ENCODE data around the gene SFTPB. TPM values are rescaled to one million over a fixed set of nuclear protein-coding genes. Genes with fewer than 3 reads are reported as not detected.
"Not testable (repeated sequence)": the region's sequence is repeated elsewhere in the genome, so short reads cannot be mapped to it uniquely, and the experiment has no call there.

The SFTPB gene
- total and polyA plus RNA-seq, 11 donors: 0.23 to 0.83 TPM; not detected in 9

GRCh38 chr2:85673716-85674375 is 5.8 kb upstream of the SFTPB start:
- Histone ChIP-seq H3K4me3 (no peak overlapping the region), H3K27me3 (no peaks in the 10 kb centered on the region), H3K36me3 (no peaks in the 10 kb centered on the region), H3K4me1 (peaks cover 0 to 40% (median 6%) of the 10 kb centered on the region in 12 donors), H3K27ac (no peak overlapping the region), H3K9me3 (no peaks in the 10 kb centered on the region)
- WGBS, 4 donors: 87 to 92% (median 88%) methylated on average over 11 of the region's 11 CpGs
- no peak for ATAC-seq
- TF ChIP-seq CTCF (IDR thresholded peaks at IDR 0.05) (no peak), POLR2A (IDR thresholded peaks at IDR 0.05) (no peak)
- no peak for DNase-seq
- intact Hi-C loops (cut with DNase I): no loop called here

- DNase-seq (no peak), ATAC-seq (no peak)
- no peak overlapping the region for H3K27ac ChIP-seq
- intact Hi-C loops (cut with DNase I): no loop called here
- H3K4me1 ChIP-seq: peaks cover 0 to 31% (median 0%) of the 10 kb centered on the region in 12 donors
- H3K36me3 ChIP-seq: no peaks in the 10 kb centered on the region
- H3K4me3 ChIP-seq: no peak overlapping the region
- H3K9me3 ChIP-seq: no peaks in the 10 kb centered on the region
- TF ChIP-seq CTCF (IDR thresholded peaks at IDR 0.05): no peak
- TF ChIP-seq POLR2A (IDR thresholded peaks at IDR 0.05): no peak
- no peaks in the 10 kb centered on the region for H3K27me3 ChIP-seq
- 66 to 72% (median 69%) methylated on average over 9 of the region's 9 CpGs for WGBS, 4 donors
Measured at GRCh38 chr2:85672456-85672855, 4.5 kb upstream of the SFTPB start.

GRCh38 chr2:85670416-85670815 is 2.4 kb upstream of the SFTPB start:
- H3K9me3 ChIP-seq; H3K36me3 ChIP-seq; ATAC-seq; H3K27ac ChIP-seq; intact Hi-C loops (cut with DNase I); H3K27me3 ChIP-seq; DNase-seq; H3K4me3 ChIP-seq: not testable (repeated sequence)
- peaks cover 0 to 34% (median 0%) of the 10 kb centered on the region in 12 donors for H3K4me1 ChIP-seq
- 91 to 95% (median 93%) methylated on average over 13 of the region's 13 CpGs for WGBS, 4 donors

DNA sequence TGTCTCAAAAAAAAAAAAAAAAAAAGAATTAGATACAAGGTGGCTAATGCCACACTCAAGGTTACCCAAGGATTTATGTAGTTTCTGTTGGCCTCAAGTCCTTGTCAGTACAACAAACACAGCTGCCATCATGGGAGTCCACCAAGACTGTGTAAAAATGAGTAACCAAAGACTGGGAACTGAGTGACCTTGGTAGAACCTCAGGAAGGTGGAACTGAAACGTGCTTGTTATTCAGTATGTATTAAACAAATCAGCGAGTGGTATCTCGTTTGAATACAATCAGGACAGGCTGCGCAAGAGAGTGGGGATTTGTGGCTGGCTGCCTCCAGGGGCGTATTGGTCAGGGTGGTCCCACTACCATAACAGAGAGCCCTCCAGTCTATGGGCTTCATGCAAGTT is 1.6 kb upstream of the SFTPB start:
- H3K4me1 ChIP-seq: peaks cover 0 to 31% (median 0%) of the 10 kb centered on the region in 12 donors
- TF ChIP-seq POLR2A (IDR thresholded peaks at IDR 0.05): no peak
- TF ChIP-seq CTCF (IDR thresholded peaks at IDR 0.05): no peak
- ATAC-seq (no peak), DNase-seq (no peak)
- WGBS, 4 donors: 68 to 87% (median 80%) methylated on average over 5 of the region's 5 CpGs
- no peaks in the 10 kb centered on the region for H3K36me3 ChIP-seq
- H3K27me3 ChIP-seq: no peaks in the 10 kb centered on the region
- no peak overlapping the region for H3K4me3 ChIP-seq
- H3K27ac ChIP-seq: no peak overlapping the region
- no peaks in the 10 kb centered on the region for H3K9me3 ChIP-seq
- intact Hi-C loops (cut with DNase I): loop anchor here in 1 of 10 donors (10.0 kb wide), 1 partner anchor 145 kb away; no protein-coding TSS in a partner anchor

GRCh38 chr2:85668857-85669142 is 801 bp upstream of the SFTPB start:
- H3K27me3 ChIP-seq: no peaks in the 10 kb centered on the region
- H3K36me3 ChIP-seq: no peaks in the 10 kb centered on the region
- ATAC-seq: no peak
- DNase-seq: no peak
- no peak for TF ChIP-seq POLR2A (IDR thresholded peaks at IDR 0.05)
- TF ChIP-seq CTCF (IDR thresholded peaks at IDR 0.05): no peak
- 87 to 91% (median 90%) methylated on average over 3 of the region's 3 CpGs for WGBS, 4 donors
- H3K4me1 ChIP-seq: peaks cover 0 to 24% (median 0%) of the 10 kb centered on the region in 12 donors
- H3K27ac ChIP-seq: no peak overlapping the region
- no peaks in the 10 kb centered on the region for H3K9me3 ChIP-seq
- no peak overlapping the region for H3K4me3 ChIP-seq
- intact Hi-C loops (cut with DNase I): loop anchor here in 1 of 10 donors (10.0 kb wide), 1 partner anchor 146 kb away; no protein-coding TSS in a partner anchor

Data from heart left ventricle (tissue), 16 donors.